ENCODE measurements around the gene SHISA5.

Gene SHISA5

GRCh38 chr3:48459331-48459730, 44.6 kb downstream of the SHISA5 start:
- TF ChIP-seq, protein P1, sequence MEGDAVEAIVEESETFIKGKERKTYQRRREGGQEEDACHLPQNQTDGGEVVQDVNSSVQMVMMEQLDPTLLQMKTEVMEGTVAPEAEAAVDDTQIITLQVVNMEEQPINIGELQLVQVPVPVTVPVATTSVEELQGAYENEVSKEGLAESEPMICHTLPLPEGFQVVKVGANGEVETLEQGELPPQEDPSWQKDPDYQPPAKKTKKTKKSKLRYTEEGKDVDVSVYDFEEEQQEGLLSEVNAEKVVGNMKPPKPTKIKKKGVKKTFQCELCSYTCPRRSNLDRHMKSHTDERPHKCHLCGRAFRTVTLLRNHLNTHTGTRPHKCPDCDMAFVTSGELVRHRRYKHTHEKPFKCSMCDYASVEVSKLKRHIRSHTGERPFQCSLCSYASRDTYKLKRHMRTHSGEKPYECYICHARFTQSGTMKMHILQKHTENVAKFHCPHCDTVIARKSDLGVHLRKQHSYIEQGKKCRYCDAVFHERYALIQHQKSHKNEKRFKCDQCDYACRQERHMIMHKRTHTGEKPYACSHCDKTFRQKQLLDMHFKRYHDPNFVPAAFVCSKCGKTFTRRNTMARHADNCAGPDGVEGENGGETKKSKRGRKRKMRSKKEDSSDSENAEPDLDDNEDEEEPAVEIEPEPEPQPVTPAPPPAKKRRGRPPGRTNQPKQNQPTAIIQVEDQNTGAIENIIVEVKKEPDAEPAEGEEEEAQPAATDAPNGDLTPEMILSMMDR (IDR thresholded peaks at IDR 0.05) = no peak

DNA sequence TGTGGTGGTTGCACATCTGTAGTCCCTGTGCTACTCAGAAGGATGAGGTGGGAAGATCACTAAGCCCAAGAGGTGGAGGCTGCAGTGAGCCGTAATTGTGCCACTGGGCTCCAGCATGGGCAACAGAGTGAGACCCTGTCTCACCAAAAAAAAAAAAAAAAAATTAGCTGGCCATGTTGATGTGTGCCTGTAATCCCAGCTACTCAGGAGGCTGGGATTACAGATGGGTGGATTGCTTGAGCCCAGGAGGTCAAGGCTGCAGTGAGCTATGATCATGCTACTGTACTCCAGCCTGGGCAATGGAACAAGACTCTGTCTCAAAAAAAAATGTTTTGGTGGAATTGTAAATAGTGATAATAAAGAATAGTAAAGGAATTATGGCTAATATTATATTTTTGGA, 47.5 kb downstream of the SHISA5 start:
- TF ChIP-seq, protein P1 (IDR thresholded peaks at IDR 0.05) = no peak

GRCh38 chr3:48451270-48451669, 52.7 kb downstream of the SHISA5 start:
- TF ChIP-seq, protein P1 (IDR thresholded peaks at IDR 0.05) = no peak

- TF ChIP-seq, protein P1 (IDR thresholded peaks at IDR 0.05) = no peak
These were observed 57.4 kb downstream of the SHISA5 start, which contains the start of gene ATRIP for GRCh38 chr3:48446425-48447193. TSS of gene ATRIP (plus strand) at chr3:48446737. CDS start at chr3:48446846, 109 bp downstream.

DNA sequence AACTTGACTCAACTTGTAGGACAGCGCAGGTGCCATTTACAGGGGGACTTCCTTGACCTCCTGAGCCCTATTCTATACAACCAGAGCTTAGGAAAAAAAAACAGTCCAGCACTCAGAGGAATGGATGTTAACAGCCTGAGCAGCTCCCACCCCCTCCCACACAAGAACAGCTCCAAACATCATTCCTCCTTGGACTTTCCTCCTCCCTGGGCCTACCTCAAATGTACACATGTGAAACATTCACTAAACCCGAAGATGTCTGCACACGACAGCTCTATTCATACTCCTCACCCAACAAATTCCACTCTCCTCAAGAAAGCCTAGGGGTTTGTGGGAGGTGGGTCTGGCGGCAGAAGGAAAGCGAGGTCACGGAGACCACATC, 57.9 kb downstream of the SHISA5 start:
- TF ChIP-seq, protein P1 (IDR thresholded peaks at IDR 0.05) = no peak

DNA sequence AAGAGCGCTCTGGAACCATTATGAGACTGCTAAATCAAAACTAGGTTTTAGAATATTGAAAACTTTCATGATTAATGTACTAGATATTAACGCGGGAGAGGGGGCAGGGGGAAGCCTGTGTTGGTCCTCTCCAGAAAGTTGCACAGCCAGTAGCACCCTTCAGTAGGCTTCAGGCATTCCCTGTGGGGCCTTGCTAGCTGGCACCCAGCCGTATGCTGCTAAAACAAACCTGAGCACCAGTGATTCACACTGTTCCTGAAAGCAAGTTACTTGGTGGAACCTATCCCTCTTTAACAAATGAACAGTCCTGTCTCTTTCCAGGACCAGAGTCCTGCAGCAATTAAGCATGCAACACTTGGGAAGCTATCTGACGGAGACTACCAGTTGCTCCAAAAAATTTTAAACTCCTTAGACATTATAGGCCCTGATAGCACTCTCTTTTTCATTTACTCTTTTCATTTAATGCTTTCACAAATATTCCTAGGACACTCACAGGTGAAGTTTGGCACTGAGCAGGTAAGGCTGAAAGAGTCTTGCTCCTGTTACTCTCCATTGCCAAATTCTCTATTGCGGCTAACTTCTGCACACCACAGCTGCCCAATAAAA, 58.6 kb downstream of the SHISA5 start:
- TF ChIP-seq, protein P1 (IDR thresholded peaks at IDR 0.05) = no peak

DNA sequence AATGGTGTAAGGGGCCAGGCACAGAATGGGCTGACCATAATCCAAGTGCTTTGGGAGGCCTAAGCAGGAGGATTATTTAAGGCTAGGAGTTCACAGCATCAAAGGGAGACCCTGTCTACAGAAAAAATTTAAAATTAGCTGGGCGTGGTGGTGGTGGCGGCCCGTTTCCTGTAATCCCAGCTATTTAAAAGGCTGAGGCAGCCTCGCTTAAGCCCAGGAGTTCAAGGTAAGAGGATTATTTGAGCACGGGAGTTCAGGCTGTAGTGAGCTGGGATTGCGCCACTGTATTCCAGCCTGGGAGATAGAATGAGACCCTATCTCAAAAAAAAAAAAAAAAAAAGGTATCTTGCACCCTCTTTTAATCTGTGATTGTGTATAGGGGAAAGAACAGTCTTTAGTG, 62.0 kb downstream of the SHISA5 start:
- TF ChIP-seq, protein P1 (IDR thresholded peaks at IDR 0.05) = no peak

Measured in LNCAP (cell line).